HepG2 (cell line): ENCODE data around the gene CCND1. TPM values are rescaled to one million over a fixed set of nuclear protein-coding genes. Genes with fewer than 3 reads are reported as not detected.

Experiments used
- MAZ ChIP-seq, 2 experiments: sonication (generic) in 1 of 2; formaldehyde crosslinking in 1 of 2; IDR thresholded peaks; 2 replicates each; pipeline versions ENCODE4 v1.5.0 to v1.6.1; 2012 to 2020; ENCODE audit warnings: low read depth in 2 of 2, mild to moderate bottlenecking in 2 of 2, borderline replicate concordance in 1 of 2, improper control_type of control experiment in 1 of 2, low read length in 1 of 2, missing genetic modification reagents in 1 of 2, moderate library complexity in 1 of 2
- NAIF1 ChIP-seq: sonication (generic); formaldehyde crosslinking; IDR thresholded peaks from 2 replicates; pipeline ENCODE4 v1.5.0; 2020; ENCODE audit warnings: mild to moderate bottlenecking, missing genetic modification reagents, borderline replicate concordance
- PITX1 ChIP-seq: sonication (generic); formaldehyde crosslinking; IDR thresholded peaks from 2 replicates; pipeline ENCODE4 v1.5.1; 2020; ENCODE audit warnings: mild to moderate bottlenecking, missing genetic modification reagents
- PLRG1 ChIP-seq: fragments of 450-650 bp; conservative IDR thresholded peaks from 2 replicates; pipeline ENCODE4 v1.6.1; 2016
- RBM39 ChIP-seq: fragments of 200-400 bp; formaldehyde crosslinking; IDR thresholded peaks from one replicate; pipeline ENCODE4 v1.6.1; 2018; ENCODE audit warnings: antibody characterized with exemption, mild to moderate bottlenecking, low read depth, low read length; ENCODE audit not compliant: poor library complexity, severe bottlenecking
- TEAD2 ChIP-seq: sonication (generic); formaldehyde crosslinking; IDR thresholded peaks from 2 replicates; pipeline ENCODE4 v1.9.0; 2021; ENCODE audit warnings: missing genetic modification reagents
- TGIF2 ChIP-seq: IDR thresholded peaks from 2 replicates; pipeline ENCODE4 v1.6.1; 2016; ENCODE audit warnings: control low read depth, missing compliant biosample characterization
- TRIM24 ChIP-seq: sonication (generic); formaldehyde crosslinking; IDR thresholded peaks from 2 replicates; pipeline ENCODE4 v1.8.0; 2022; ENCODE audit warnings: mild to moderate bottlenecking, missing genetic modification reagents
- XRCC5 ChIP-seq: fragments of 200-400 bp; formaldehyde crosslinking; optimal IDR thresholded peaks from 2 replicates; pipeline ENCODE3; 2017; ENCODE audit warnings: mild to moderate bottlenecking, low read length
- ZBTB21 ChIP-seq: sonication (generic); formaldehyde crosslinking; IDR thresholded peaks from 2 replicates; pipeline ENCODE4 v1.4.0; 2020; ENCODE audit warnings: missing genetic modification reagents
- ZBTB38 ChIP-seq: sonication (generic); formaldehyde crosslinking; IDR thresholded peaks from 2 replicates; pipeline ENCODE4 v1.5.1; 2020; ENCODE audit warnings: mild to moderate bottlenecking, missing genetic modification reagents
- ZNF543 ChIP-seq: sonication (generic); formaldehyde crosslinking; IDR thresholded peaks from 2 replicates; pipeline ENCODE4 v1.4.0; 2020; ENCODE audit warnings: mild to moderate bottlenecking, missing genetic modification reagents
- ZNF660 ChIP-seq: sonication (generic); formaldehyde crosslinking; IDR thresholded peaks from 2 replicates; pipeline ENCODE4 v1.5.1; 2020; ENCODE audit warnings: mild to moderate bottlenecking, low read depth, missing genetic modification reagents, borderline replicate concordance
- ZSCAN25 ChIP-seq: sonication (generic); formaldehyde crosslinking; IDR thresholded peaks from 2 replicates; pipeline ENCODE4 v1.8.0; 2022; ENCODE audit warnings: mild to moderate bottlenecking, missing genetic modification reagents
- polyA plus RNA-seq, 8 experiments: library from polyadenylated mRNA; depleted of rRNA in 3 of 8; stranded (reverse) in 7 of 8; unstranded in 1 of 8; fragments of >200 nt; fragmentation: Illumina TruSeq in 4 of 8; extraction: Trizol in 4 of 8; gene quantifications; 2 replicates each; pipeline versions ENCODE4 v1.2.1 to v1.2.3, GENCODE V29; 2011 to 2016; ENCODE audit warnings: low read depth in 4 of 8, missing spikeins in 1 of 8, mixed read lengths in 1 of 8; ENCODE audit not compliant: insufficient read depth in 1 of 8
- total RNA-seq, 5 experiments: library from RNA; depleted of rRNA; stranded (reverse); fragments of >200 nt; fragmentation: Illumina TruSeq; extraction: Trizol; gene quantifications; 2 replicates each; pipeline ENCODE4 v1.2.3, GENCODE V29; 2016; ENCODE audit warnings: low read depth in 1 of 5
- TF ChIP-seq, protein P1 (sequence below): IDR thresholded peaks from 2 replicates; pipeline ENCODE4 v1.6.1; 2012; ENCODE audit warnings: inconsistent platforms
- TF ChIP-seq, protein P2 (sequence below): fragments of 450-650 bp; IDR thresholded peaks from 2 replicates; pipeline ENCODE4 v1.6.1; 2016
- TF ChIP-seq, protein P3 (sequence below): conservative IDR thresholded peaks from 2 replicates; pipeline ENCODE4 v1.6.1; 2018; ENCODE audit warnings: missing genetic modification reagents
- TF ChIP-seq, protein P4 (sequence below): sonication (generic); formaldehyde crosslinking; IDR thresholded peaks from 2 replicates; pipeline ENCODE4 v1.4.0; 2020; ENCODE audit warnings: missing genetic modification reagents
- TF ChIP-seq, protein P5 (sequence below): sonication (generic); formaldehyde crosslinking; IDR thresholded peaks from 2 replicates; pipeline ENCODE4 v1.5.0; 2020; ENCODE audit warnings: missing genetic modification reagents, mild to moderate bottlenecking, borderline replicate concordance
- TF ChIP-seq, protein P6 (sequence below): sonication (generic); formaldehyde crosslinking; IDR thresholded peaks from 2 replicates; pipeline ENCODE4 v1.4.0; 2020; ENCODE audit warnings: missing genetic modification reagents
- TF ChIP-seq, protein P7 (sequence below): sonication (generic); formaldehyde crosslinking; IDR thresholded peaks from 2 replicates; pipeline ENCODE4 v1.8.0; 2022; ENCODE audit warnings: missing genetic modification reagents, mild to moderate bottlenecking, borderline replicate concordance

Gene CCND1
- total and polyA plus RNA-seq, 2 of the 13 experiments (the other 11 are each of a cell fraction or from before 2014, with no cell fraction given), result 107 to 136 TPM

DNA sequence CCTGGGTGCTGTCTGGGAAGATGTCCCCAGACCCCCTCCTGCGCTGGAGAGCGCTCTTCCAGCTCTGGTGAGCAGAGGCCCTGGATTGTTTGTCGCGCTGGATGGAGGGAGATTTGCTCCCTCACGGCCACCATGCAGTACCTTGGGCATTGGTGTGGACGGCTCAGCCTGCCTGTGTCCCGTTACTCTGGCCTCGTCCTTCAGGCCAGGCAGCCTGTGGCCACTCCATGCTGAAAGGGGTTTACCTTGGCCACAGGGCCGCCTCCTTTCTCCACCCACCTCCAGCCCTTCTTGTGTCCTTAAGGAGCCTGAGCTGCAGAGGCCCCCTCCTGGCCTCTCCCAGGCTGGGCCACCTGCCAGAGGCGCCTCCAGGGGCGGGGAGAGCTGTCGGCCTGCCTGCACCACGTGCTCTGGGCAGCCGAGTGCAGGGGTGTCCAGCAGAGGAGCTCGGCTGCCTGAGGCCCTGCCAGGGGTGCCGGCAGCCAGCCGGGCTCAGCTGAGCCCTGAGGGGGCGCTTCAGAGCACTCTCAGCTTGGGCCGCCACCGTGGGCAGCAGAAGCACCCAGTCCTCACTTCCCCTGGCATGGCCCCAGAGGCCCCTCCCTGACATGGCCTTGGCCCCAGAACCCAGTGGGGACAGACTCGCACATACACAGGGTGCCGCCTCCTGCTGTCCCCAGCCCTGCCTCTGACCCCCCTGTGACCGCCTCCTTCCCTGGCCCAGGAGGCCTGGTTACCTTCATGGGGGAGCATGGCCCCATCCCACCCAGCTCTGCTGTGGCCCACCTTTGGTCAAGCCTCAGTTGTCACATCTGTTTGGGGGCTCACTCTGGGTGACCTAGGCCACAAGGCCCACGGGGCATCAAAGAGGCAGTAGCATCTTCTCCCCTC lies 3.4 kb downstream of the CCND1 start (continued):
- TF ChIP-seq TRIM24 (no peak), MAZ (IDR thresholded peaks at IDR 0.05; ENCODE audit: borderline replicate concordance, low read depth, low read length) (no peak; the same call in 1 of the 2 replicates), MAZ (CRISPR knock-in tag; IDR thresholded peaks at IDR 0.05; ENCODE audit: low read depth) (peak; percentile 69), PITX1 (CRISPR knock-in tag) (no peak), TGIF2 (CRISPR knock-in tag) (peak; percentile 69; the same call in 1 of the 2 replicates), XRCC5 (peak; percentile 23), ZSCAN25 (CRISPR knock-in tag) (peak; percentile 99), TEAD2 (CRISPR knock-in tag) (no peak), ZBTB21 (no peak), ZNF660 (CRISPR knock-in tag) (no peak), ZNF543 (CRISPR knock-in tag) (peak; percentile 29; the same call in 1 of the 2 replicates), PLRG1 (no peak), NAIF1 (CRISPR knock-in tag) (no peak), ZBTB38 (CRISPR knock-in tag) (peak; percentile 54; the same call in 1 of the 2 replicates), RBM39 (peak; percentile 78)
- TF ChIP-seq, protein P1, sequence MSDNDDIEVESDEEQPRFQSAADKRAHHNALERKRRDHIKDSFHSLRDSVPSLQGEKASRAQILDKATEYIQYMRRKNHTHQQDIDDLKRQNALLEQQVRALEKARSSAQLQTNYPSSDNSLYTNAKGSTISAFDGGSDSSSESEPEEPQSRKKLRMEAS, result peak; percentile 98
- TF ChIP-seq, protein P2, sequence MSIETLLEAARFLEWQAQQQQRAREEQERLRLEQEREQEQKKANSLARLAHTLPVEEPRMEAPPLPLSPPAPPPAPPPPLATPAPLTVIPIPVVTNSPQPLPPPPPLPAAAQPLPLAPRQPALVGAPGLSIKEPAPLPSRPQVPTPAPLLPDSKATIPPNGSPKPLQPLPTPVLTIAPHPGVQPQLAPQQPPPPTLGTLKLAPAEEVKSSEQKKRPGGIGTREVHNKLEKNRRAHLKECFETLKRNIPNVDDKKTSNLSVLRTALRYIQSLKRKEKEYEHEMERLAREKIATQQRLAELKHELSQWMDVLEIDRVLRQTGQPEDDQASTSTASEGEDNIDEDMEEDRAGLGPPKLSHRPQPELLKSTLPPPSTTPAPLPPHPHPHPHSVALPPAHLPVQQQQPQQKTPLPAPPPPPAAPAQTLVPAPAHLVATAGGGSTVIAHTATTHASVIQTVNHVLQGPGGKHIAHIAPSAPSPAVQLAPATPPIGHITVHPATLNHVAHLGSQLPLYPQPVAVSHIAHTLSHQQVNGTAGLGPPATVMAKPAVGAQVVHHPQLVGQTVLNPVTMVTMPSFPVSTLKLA, result peak; percentile 83
- TF ChIP-seq, protein P3, sequence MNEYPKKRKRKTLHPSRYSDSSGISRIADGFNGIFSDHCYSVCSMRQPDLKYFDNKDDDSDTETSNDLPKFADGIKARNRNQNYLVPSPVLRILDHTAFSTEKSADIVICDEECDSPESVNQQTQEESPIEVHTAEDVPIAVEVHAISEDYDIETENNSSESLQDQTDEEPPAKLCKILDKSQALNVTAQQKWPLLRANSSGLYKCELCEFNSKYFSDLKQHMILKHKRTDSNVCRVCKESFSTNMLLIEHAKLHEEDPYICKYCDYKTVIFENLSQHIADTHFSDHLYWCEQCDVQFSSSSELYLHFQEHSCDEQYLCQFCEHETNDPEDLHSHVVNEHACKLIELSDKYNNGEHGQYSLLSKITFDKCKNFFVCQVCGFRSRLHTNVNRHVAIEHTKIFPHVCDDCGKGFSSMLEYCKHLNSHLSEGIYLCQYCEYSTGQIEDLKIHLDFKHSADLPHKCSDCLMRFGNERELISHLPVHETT, result peak; percentile 43; the same call in 1 of the 2 replicates
- TF ChIP-seq, protein P4, sequence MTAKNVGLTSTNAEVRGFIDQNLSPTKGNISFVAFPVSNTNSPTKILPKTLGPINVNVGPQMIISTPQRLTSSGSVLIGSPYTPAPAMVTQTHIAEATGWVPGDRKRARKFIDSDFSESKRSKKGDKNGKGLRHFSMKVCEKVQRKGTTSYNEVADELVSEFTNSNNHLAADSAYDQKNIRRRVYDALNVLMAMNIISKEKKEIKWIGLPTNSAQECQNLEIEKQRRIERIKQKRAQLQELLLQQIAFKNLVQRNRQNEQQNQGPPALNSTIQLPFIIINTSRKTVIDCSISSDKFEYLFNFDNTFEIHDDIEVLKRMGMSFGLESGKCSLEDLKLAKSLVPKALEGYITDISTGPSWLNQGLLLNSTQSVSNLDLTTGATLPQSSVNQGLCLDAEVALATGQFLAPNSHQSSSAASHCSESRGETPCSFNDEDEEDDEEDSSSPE (CRISPR knock-in tag), result peak; percentile 77
- TF ChIP-seq, protein P5, sequence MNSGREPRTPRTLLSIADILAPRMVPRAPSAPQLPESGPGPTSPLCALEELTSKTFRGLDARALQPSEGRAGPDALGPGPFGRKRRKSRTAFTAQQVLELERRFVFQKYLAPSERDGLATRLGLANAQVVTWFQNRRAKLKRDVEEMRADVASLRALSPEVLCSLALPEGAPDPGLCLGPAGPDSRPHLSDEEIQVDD (CRISPR knock-in tag), result peak; percentile 58; the same call in 1 of the 2 replicates
- TF ChIP-seq, protein P6, sequence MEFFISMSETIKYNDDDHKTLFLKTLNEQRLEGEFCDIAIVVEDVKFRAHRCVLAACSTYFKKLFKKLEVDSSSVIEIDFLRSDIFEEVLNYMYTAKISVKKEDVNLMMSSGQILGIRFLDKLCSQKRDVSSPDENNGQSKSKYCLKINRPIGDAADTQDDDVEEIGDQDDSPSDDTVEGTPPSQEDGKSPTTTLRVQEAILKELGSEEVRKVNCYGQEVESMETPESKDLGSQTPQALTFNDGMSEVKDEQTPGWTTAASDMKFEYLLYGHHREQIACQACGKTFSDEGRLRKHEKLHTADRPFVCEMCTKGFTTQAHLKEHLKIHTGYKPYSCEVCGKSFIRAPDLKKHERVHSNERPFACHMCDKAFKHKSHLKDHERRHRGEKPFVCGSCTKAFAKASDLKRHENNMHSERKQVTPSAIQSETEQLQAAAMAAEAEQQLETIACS (CRISPR knock-in tag), result no peak
- TF ChIP-seq, protein P7, sequence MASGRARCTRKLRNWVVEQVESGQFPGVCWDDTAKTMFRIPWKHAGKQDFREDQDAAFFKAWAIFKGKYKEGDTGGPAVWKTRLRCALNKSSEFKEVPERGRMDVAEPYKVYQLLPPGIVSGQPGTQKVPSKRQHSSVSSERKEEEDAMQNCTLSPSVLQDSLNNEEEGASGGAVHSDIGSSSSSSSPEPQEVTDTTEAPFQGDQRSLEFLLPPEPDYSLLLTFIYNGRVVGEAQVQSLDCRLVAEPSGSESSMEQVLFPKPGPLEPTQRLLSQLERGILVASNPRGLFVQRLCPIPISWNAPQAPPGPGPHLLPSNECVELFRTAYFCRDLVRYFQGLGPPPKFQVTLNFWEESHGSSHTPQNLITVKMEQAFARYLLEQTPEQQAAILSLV, result peak; percentile 31; the same call in 1 of the 2 replicates
